HG03060 (cell line): Measurements from ENCODE around the gene PARD3.
"Not testable (repeated sequence)": the region's sequence is repeated elsewhere in the genome, so short reads cannot be mapped to it uniquely, and the experiment has no call there.

ENCODE experiments used
- ATAC-seq: cut with Tn5 transposase; IDR thresholded peaks from one replicate; pipeline ENCODE4 v1.9.1; 2021; ENCODE audit warnings: low read depth, moderate number of reproducible peaks; ENCODE audit not compliant: unreplicated experiment

The PARD3 gene

DNA sequence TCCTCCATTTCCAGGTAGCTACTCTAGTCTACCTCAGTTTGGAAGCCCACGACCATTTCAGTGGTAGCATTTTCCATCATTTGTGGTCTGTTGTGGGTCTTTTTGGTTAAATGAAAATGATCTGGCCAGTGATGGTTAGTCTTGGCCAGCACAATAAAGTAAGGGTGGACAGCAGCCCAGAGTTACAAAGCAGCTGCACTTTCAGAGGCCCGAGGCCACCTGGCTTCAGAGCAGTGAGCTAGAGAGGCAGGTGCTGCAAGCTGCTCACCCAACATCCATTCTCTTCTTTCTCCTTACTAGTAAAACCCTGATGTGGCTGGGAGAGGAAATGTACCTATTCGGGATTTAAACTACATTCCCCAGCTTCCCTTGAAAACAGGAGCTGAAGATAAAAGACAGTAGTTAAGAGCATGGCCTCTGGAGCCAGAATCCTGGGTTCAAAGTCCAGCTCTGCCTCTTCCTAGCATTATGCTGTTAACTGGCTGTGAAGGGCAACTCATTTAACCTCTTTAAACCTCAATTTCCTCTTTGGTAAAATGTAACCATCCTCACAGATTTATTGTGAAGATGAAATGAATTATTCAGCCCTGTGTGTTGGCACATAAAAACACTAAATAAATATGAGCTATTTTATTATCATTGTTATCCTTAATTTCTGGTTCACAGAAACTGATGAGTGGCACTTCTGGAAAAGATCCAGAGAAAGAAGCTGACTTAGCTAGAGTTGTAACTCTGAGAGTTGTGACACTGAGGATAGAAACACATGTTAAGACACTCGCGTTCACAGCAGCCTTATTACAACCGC is 517.4 kb downstream of the PARD3 start:
- no peak for ATAC-seq

GRCh38 chr10:34295142-34295548 is 520.0 kb downstream of the PARD3 start:
- no peak for ATAC-seq

DNA sequence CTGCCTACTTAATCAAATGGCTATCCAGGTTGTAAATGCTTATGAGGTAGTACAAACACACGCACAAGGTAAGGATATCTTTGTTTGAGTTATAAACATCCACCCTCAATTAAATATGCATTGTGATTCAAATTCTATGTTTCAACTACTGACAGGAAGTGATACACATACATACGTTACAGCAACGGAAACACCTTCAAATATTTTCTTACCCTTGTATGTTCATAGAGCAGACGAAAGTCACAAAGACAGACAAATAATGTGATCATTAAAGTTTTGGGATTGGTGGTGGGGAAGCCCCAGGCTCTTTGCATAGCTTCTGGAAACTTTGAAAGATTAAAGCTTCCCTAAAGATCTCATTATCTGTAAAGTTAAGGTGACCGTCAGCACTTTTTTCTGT is 521.0 kb downstream of the PARD3 start:
- ATAC-seq, result no peak

DNA sequence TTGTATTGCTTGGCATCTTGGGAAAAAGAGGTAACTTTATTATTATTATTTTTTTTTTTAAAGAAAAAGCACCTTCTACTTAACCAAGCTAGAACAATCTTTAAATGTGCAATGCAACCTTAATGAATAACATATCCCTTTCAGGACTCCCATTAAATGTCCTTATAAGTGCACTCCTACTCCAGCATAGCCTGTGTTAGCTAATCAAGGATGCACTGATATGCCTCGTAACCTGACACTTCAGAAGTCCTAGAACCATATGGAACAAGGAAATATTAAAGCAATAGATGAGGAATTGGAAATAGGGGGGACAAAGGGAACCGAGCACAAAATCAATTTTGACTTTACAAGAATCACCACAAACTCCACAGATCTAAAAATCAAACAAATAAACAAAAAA is 522.4 kb downstream of the PARD3 start:
- no peak for ATAC-seq

GRCh38 chr10:34292194-34292565 is 522.9 kb downstream of the PARD3 start:
- no peak for ATAC-seq

- no peak for ATAC-seq
Observed at GRCh38 chr10:34291466-34292193, 523.5 kb downstream of the PARD3 start.

- no peak for ATAC-seq
Observed at GRCh38 chr10:34290412-34291081, 524.5 kb downstream of the PARD3 start.

DNA sequence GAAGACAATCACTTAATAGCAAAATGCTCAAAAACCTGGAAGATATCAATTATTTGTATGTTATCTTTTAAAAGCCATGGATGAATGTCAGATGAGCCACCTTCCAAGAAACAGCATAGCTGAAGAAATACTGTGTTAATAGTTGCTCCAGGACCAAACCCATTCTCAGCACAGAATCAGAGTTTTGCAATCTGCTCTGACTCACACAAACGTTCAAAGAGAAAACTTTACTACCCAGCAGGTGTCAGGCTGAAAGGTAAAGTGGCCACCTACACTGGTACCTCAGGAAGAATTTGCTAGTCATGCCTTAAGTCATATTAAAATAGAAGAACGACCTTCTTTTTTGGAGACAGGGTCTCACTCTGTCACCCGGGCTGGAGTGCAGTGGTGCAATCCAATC is 526.5 kb downstream of the PARD3 start:
- ATAC-seq, result no peak

GRCh38 chr10:34286136-34286739 is 528.9 kb downstream of the PARD3 start:
- ATAC-seq, result no peak

DNA sequence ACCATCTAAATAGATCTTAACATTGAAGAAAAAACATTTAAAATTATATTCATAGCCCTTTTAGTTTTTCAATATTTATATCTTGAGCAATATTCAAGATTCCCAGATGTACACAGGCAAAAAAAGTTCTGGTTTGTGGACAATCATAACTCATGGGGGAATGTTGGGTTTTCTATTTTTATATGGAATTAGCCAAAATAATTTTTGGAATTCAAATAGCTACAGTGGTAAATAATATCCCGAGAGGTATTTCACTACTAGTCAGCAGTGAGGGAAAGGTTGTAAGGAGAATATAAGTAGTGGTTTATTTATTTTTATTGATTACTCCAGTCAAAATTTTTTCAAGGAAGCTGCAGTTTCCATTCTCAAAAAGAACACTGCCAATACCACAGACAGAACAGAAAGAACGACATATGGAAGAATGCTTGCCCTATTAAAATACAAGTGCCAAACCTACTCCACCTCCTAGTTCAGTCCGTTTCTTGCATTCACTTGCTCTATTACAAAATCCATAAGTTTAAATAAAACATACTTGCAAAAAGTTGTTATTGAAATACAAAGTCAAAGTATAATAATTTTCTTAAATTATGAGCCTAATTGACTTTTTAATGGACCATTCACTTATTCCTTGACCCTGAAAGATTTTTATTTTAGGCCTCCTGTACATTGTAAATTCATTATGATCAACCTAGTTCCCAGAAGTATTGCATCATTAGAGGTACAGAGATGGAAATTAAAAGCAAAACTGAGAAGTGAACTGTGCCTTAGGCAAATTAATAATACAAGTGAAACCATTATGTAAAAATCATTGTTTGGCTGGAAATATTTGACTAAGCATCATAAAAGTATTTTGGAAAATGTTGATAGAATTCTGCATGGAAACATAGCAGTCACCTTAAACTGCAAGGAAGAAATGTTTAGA is 533.2 kb downstream of the PARD3 start:
- ATAC-seq, result no peak

- no peak for ATAC-seq
Observed at GRCh38 chr10:34280599-34281374, 534.3 kb downstream of the PARD3 start.

GRCh38 chr10:34275626-34276130 is 539.4 kb downstream of the PARD3 start:
- no peak for ATAC-seq

- ATAC-seq, result no peak
Observed at GRCh38 chr10:34274906-34275305, 540.2 kb downstream of the PARD3 start.

DNA sequence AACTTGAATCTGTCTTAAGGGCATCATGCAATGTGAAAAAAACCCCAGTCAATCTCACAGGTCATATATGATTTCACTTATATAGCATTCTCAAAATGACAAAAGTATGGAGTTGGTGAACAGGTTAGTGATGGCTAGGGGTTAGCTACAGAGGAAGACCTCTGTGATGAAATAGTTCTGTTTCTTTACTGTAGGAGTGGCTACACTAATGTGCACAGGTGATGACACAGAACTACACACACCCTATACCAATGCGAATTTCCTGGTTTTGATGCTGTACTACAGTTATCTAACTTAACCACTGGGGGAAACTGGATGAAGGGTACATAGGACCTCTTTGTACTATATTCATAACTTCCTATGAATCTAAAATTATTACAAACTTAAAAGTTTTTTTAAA is 541.8 kb downstream of the PARD3 start:
- ATAC-seq, result no peak

DNA sequence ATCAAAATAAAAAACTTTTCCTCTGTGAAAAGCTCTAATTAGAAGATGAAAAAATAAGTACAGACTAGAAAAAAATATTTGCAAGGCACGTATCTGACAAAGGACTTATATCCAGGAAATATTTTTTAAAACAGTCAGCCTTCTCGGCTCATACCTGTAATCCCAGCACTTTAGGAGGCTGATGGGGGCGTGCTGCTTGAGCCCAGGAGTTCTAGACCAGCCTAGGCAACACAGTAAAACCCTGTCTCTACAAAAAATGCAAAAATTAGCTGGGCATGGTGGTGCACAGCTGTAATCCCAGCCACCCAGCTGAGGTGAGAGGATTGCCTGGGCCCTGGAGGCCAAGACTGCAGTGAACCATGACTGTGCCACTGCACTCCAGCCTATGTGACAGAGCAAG is 542.8 kb downstream of the PARD3 start:
- no peak for ATAC-seq

DNA sequence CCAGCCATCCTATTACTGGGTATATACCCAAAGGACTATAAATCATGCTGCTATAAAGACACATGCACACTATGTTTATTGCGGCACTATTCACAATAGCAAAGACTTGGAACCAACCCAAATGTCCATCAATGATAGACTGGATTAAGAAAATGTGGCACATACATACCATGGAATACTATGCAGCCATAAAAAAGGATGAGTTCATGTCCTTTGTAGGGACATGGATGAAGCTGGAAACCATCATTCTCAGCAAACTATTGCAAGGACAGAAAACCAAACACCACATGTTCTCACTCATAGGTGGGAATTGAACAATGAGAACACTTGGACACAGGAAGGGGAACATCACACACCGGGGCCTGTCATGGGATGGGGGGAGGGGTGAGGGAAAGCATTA is 546.7 kb downstream of the PARD3 start:
- not testable (repeated sequence) for ATAC-seq

- ATAC-seq, result no peak
Observed at GRCh38 chr10:34262985-34263384, 552.1 kb downstream of the PARD3 start.

- ATAC-seq, result no peak
Observed at GRCh38 chr10:34260904-34261303, 554.2 kb downstream of the PARD3 start.

DNA sequence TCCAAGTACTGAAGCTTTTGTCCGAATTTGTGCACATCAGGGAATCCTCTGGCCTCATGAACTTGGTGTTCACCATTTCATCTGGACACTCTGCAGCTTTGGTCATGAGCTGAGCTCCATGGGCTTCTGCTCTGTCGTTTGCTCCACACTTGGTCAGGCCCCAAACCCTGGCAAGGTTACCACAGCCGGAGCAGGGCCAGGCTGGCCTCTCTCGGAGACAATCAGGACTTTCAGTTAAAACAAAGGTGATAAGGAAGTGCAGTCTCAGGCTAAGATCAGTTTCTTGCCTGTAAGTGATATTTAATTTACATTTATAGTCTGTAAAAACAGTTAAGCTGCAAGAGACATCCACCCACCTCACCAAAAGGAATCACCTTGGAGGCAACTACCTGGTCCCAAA is 558.9 kb downstream of the PARD3 start:
- no peak for ATAC-seq
